Peyer's patch (tissue), 4 donors: ENCODE data around the gene EXOC3L4. TPM values are rescaled to one million over a fixed set of nuclear protein-coding genes. Genes with fewer than 3 reads are reported as not detected.
"Not testable (repeated sequence)": the region's sequence is repeated elsewhere in the genome, so short reads cannot be mapped to it uniquely, and the experiment has no call there.

Experiments used
- DNase-seq, 3 donors: peaks; one replicate each; pipeline ENCODE4 v3.0.0-alpha.2; 2017 to 2019
- H3K27ac ChIP-seq, 4 donors: fragments of 200-600 bp; sonication (generic); one replicate each; pipeline ENCODE4 v1.5.1; 2016 to 2019
- H3K27me3 ChIP-seq, 2 donors: fragments of 200-600 bp; sonication (generic); one replicate each; pipeline ENCODE4 v1.5.1; 2019
- H3K36me3 ChIP-seq, 3 donors: fragments of 200-600 bp; sonication (generic); one replicate each; pipeline ENCODE4 v1.5.1; 2016 to 2019
- H3K4me1 ChIP-seq, 4 donors: fragments of 200-600 bp; sonication (generic); one replicate each; pipeline ENCODE4 v1.5.1; 2016 to 2019
- H3K4me3 ChIP-seq, 4 donors: fragments of 200-600 bp; sonication (generic); 1 replicate in 3 of 4; 2 replicates in 1 of 4; pipeline ENCODE4 v1.5.1; 2016 to 2019; ENCODE audit warnings: mild to moderate bottlenecking in 1 of 4
- H3K9me3 ChIP-seq, 4 donors: fragments of 200-600 bp; sonication (generic); one replicate each; pipeline ENCODE4 v1.5.1; 2016 to 2019; ENCODE audit warnings: mild to moderate bottlenecking in 1 of 4
- CTCF ChIP-seq, 6 experiments: fragments of 450-650 bp in 4 of 6; fragments of 200-600 bp in 2 of 6; sonication (generic) in 1 of 6; IDR thresholded peaks; one replicate each; pipeline ENCODE4 v1.5.1; 2017 to 2019; ENCODE audit warnings: antibody characterized with exemption in 6 of 6, mild to moderate bottlenecking in 3 of 6, moderate library complexity in 1 of 6
- POLR2A ChIP-seq, 2 donors: fragments of 450-650 bp; IDR thresholded peaks; one replicate each; pipeline ENCODE4 v1.5.1; 2017; ENCODE audit warnings: antibody characterized with exemption in 2 of 2, mild to moderate bottlenecking in 2 of 2, moderate library complexity in 2 of 2
- total RNA-seq, 4 donors: library from RNA; depleted of rRNA; stranded (reverse); fragments of >200 nt; gene quantifications; one replicate each; pipeline ENCODE4 v1.1.0, GENCODE V29; 2016

The EXOC3L4 gene
- 10 to 100 TPM; 20.6 to 69.5 (median 34.1) TPM for total RNA-seq

- peaks cover 0 to 51% (median 10%) of the 10 kb centered on the region in 4 donors for H3K4me1 ChIP-seq
Observed at GRCh38 chr14:103094406-103095209, at the start of gene EXOC3L4. EXOC3L4 (plus strand) TSS chr14:103094725; CDS start chr14:103100220, 5,495 bp downstream.

GRCh38 chr14:103045371-103045869 lies 49.1 kb upstream of the EXOC3L4 start:
- Histone ChIP-seq H3K4me3 (no peak overlapping the region), H3K36me3 (no peaks in the 10 kb centered on the region), H3K27me3 (no peaks in the 10 kb centered on the region), H3K27ac (no peak overlapping the region), H3K4me1 (peaks cover 0 to 13% (median 0%) of the 10 kb centered on the region in 4 donors), H3K9me3 (no peaks in the 10 kb centered on the region)
- no peak for TF ChIP-seq POLR2A (IDR thresholded peaks at IDR 0.05)
- TF ChIP-seq CTCF (IDR thresholded peaks at IDR 0.05): no peak
- DNase-seq: peak in 1 of 3 donors; percentile 44

More at GRCh38 chr14:103094406-103095209, at the start of gene EXOC3L4:
- Histone ChIP-seq H3K36me3 (no peaks in the 10 kb centered on the region), H3K9me3 (no peaks in the 10 kb centered on the region), H3K27me3 (no peaks in the 10 kb centered on the region), H3K27ac (peak within 1 kb of the TSS; percentile 67 to 91 (median 80)), H3K4me3 (peak within 1 kb of the TSS in 3 of 4 donors; percentile 14 to 58 (median 48))
- peak in 1 of 6 experiments; percentile 6 for TF ChIP-seq CTCF (IDR thresholded peaks at IDR 0.05)
- TF ChIP-seq POLR2A (IDR thresholded peaks at IDR 0.05): peak in 1 of 2 donors; percentile 57
- DNase-seq: peak in 2 of 3 donors; percentile 75 to 79

- H3K27me3 ChIP-seq, H3K27ac ChIP-seq, H3K9me3 ChIP-seq, H3K4me3 ChIP-seq, H3K36me3 ChIP-seq: not testable (repeated sequence)
- H3K4me1 ChIP-seq: peaks cover 0 to 13% (median 0%) of the 10 kb centered on the region in 4 donors
- DNase-seq: peak in 1 of 3 donors; percentile 32
Observed at GRCh38 chr14:103047453-103047852, 47.1 kb upstream of the EXOC3L4 start.

- no peaks in the 10 kb centered on the region for H3K9me3 ChIP-seq
- no peak overlapping the region for H3K27ac ChIP-seq
- no peak overlapping the region for H3K4me3 ChIP-seq
- no peak for TF ChIP-seq POLR2A (IDR thresholded peaks at IDR 0.05)
- no peak for TF ChIP-seq CTCF (IDR thresholded peaks at IDR 0.05)
- no peak for DNase-seq
- no peaks in the 10 kb centered on the region for H3K36me3 ChIP-seq
- peaks cover 0 to 18% (median 0%) of the 10 kb centered on the region in 4 donors for H3K4me1 ChIP-seq
- H3K27me3 ChIP-seq: no peaks in the 10 kb centered on the region
Observed at GRCh38 chr14:103050935-103051334, 43.6 kb upstream of the EXOC3L4 start.

GRCh38 chr14:103052407-103052806 lies 42.1 kb upstream of the EXOC3L4 start:
- peak in 1 of 3 donors; percentile 39 for DNase-seq
- H3K4me3 ChIP-seq: no peak overlapping the region
- no peaks in the 10 kb centered on the region for H3K27me3 ChIP-seq
- H3K4me1 ChIP-seq: peaks cover 0 to 18% (median 3%) of the 10 kb centered on the region in 4 donors
- H3K27ac ChIP-seq: no peak overlapping the region
- H3K36me3 ChIP-seq: no peaks in the 10 kb centered on the region
- no peaks in the 10 kb centered on the region for H3K9me3 ChIP-seq
- TF ChIP-seq POLR2A (IDR thresholded peaks at IDR 0.05) (no peak), CTCF (IDR thresholded peaks at IDR 0.05) (no peak)

GRCh38 chr14:103055695-103056094 lies 38.8 kb upstream of the EXOC3L4 start:
- Histone ChIP-seq H3K27me3 (no peaks in the 10 kb centered on the region), H3K4me3 (peak overlapping the region in 3 of 4 donors; percentile 83 to 99 (median 99)), H3K27ac (peak overlapping the region in 3 of 4 donors; percentile 75 to 99 (median 97)), H3K4me1 (peaks cover 0 to 29% (median 3%) of the 10 kb centered on the region in 4 donors), H3K36me3 (no peaks in the 10 kb centered on the region), H3K9me3 (no peaks in the 10 kb centered on the region)
- DNase-seq: peak in 1 of 3 donors; percentile 11
- no peak for TF ChIP-seq CTCF (IDR thresholded peaks at IDR 0.05)
- TF ChIP-seq POLR2A (IDR thresholded peaks at IDR 0.05): no peak
